CD4-positive, alpha-beta T cell treated with Interleukin-15 for 4 hours (primary cell): ENCODE measurements around the gene RBBP8.

Source experiments
- DNase-seq: peaks from one replicate; pipeline ENCODE4 v3.0.0-alpha.2; 2020; ENCODE audit warnings: low spot score

RBBP8 gene

DNA sequence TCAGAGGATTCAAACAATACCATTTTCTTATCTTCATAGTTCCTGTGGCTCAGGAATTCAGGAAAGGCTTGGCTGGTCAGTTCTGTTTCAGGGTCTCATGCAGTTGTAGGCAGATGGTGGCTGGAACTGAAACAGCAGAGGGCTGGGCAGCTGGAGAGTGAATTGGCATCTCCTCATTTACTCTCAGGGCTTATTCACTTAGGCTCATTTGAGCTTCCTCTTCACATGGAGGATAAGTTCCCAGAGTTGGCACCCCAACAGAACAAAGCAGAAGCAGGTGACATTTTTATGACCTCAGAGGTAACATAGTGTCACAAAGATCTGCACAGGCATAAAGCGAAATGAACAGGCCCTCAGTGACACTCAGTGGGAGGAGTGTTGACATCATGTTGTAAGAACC is 66.1 kb downstream of the RBBP8 start:
- DNase-seq = no peak

DNA sequence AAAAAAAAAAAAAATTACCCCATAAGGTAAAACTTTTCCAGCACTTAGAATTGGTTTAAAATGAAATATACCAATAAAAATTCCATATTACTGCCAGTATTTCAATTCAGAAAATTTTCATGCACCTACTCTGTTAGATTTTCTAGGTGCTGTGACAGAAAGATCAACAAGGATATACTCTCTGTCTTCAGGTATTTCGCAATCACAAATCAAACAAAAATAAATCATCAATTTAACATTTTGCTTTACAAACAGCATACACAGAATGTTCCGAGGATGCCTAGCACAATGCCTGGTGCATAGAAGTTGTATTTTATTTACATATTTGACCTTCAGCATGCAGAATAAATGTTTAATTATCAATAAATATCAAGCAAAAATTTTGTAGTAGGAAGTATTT is 66.5 kb downstream of the RBBP8 start:
- DNase-seq = no peak

DNA sequence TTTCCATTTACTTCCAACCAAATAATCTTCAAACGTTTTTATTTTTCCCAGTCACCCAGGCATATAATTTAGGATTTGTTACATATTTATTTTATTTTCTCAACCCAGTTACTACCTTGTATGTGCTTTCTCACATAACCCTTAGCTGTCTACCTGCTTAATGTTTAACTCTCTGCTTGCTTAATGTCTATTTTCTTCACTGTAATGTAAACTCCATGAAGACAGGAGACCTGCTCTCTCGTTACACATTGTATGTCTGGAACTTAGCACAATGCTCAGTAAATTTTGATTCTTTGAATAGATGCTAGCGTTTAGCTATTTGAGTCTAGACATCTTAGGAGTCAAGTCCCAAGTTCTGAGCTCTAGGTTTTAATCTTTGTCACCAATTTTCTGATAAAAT is 70.2 kb downstream of the RBBP8 start:
- no peak for DNase-seq

DNA sequence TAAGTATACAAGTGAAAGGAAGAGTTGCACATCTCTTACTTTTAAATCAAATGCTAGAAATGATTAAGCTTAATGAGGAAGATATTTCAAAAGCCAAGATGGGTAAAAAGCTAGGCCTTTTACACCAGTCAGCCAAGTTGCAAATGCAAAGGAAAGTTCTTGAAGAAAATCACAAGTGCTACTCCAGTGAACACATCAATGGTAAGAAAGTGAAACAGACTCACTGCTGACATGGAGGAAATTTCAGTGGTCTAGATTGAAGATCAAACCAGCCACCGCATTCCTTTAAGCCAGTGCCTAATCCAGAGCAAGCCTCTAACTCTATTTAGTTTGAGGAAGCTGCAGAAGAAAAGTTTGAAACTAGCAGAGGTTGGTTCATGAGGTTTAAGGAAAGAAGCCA is 79.1 kb downstream of the RBBP8 start:
- DNase-seq = no peak

DNA sequence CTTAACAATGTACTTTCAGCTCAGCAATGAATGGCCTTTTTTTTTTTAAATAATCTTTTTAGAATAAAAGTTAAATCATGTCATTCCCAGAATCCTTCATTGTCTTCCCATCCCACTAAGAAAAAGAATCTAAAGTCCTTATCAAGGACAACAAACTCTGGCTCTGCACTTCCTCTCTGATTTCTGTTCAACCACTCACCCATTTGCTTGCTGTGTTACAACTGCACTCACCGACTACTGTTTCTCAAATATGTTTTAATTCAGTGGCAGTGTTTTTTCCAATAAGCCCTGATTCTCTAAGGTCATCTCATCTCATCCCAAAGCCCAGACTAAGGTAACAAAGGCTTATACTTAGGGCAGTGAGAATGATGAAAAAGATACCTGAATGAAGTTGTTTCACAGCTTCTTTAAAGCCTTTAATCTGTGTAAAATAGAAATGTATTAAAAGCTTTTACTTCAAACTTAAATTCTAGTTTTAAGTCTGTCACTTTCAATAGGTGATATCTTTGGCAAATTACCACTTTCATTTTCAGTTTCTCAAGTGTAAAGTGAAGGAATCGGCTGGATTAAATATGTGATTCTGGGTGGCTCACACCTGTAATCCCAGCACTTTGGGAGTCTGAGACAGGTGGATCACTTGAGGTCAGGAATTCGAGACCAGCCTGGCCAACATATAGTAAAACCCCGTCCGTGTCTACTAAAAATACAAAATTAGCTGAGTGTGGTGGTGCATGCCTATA is 87.6 kb downstream of the RBBP8 start:
- no peak for DNase-seq

DNA sequence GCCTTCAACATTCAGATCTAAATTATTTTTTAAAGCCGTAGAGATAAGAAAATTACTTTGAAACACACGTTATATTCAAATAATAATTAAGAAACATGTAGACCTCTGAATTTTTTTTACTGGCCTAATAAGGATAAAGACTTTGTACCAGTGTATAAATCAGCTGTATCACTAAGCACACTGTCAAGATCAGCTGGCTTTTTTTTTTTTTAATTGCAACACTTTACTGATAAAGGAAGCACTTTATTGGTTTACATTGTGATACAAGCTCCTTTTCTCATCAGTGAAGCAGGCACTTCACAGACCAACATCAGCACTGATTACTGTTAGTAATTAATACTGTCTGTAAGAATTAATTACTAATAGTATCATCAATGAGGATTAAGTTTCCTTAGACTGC is 88.5 kb downstream of the RBBP8 start:
- no peak for DNase-seq

DNA sequence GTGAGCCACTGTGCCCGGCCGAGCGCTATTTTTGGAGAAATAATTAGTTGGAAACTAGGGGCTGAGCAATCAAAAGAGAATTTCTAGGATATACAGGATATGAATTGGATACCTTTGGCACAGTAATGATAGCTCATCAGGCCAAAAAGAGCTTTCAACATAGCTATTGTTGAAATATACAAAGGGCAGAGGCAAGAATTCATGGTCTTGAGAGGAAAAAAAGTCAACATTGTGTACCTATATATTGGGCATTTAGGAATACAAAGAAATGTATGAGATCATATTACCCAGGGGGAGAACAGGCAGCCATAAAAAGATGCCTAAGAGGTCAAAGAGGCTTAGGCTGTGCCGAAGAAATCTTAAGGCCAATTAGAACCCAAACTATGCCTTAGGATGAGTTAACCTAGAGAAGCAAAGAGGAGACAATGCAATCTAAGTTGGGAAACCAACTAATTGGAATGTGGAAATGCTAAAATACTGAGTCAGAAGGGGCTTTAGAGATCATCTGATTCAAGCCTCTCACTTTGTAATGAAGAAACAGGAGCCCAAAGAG is 99.0 kb downstream of the RBBP8 start:
- DNase-seq = no peak

DNA sequence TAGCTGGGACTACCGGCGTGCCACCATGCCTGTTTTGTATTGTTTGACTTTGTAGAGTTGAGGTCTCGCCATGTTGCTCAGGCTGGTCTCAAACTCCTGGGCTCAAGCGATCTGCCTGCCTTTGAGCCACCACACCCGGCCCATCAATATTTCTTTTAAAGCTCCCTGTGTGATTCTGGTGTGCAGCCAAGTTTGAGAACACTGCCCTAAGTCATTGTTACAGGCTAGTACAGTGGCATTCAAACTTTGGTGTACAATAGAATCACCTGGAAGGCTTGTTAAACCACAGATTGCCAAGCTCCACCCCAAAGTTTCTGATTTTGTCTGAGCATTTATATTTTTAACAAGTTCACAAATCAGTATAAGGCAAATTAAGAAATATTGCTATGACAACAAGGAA is 99.9 kb downstream of the RBBP8 start:
- DNase-seq = no peak

DNA sequence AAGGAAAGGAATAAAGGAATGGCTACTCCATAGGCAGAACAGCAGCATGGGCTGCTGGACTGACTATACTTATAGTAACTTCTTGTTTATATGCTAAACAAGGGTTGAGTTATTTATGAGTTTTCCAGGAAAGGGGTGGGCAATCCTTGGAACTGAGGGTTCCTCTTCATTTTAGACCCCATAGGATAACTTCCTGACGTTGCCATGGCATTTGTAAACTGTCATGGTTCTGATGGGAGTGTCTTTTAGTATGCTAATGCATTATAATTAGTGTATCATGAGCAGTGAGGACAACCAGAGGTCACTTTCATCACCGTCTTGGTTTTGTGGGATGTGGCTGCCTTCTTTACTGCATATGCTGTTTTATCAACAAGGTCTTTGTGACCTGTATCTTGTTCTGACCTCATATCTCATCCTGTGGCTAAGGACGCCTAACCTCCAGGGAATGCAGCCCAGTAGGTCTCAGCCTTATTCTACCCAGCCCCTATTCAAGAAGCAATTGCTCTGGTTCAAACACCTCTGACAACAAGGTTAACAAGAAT is 103.6 kb downstream of the RBBP8 start:
- no peak for DNase-seq

DNA sequence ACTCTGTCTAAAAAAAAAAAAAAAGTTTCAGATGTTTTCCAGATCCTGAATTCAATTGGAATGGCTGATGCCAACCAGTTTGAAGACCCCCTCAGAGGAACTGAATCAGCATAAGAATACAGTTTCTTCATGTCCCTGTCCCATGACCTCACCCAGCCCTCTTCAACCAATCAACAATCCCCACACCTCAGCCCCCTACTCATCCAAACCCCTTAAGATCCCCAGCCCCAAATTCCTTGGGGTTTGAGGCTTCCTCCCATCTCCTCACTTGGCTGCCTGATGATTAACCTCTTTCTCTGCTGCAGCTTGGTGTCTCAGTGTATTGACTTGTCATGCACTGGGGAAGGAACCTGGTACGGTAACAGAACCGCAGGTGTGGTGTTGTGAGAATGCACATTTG is 104.5 kb downstream of the RBBP8 start:
- DNase-seq = no peak

DNA sequence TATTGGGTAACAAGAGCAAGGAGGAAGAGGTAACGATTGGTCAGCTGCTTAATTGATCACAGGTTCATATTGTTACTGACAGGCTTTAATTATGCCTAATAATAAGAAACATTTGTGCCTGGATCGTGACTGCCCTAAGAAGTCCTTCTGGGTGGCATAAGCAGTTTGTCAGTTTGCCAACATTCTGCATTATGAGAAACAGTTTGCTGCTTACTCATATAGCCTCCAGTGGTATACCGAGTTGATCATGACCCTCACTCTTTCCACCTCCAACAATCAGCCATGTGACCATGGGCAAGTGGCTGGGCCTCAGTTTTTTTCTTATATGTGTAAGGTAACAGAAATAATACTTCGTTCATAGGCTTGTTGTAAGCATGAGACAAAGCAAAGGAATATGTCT is 105.6 kb downstream of the RBBP8 start:
- DNase-seq = no peak

DNA sequence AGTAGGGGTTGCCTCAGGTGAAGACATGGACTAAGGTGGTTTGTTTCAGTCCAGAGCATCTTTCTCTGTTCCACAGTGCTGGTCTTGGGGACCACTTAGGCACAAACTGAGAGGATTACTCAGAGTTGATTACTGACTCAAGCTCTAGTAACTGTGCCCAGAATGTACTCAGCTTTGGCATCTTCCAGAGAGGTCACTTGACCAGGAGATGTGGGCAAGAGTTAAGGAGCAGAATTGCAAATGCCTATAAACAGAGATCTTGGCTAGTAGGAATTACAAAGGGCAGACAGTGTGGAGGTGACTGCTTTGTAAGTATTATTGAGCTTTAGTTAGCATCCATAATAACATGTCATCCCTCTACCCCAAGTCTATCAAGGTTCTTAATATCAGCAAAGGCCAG is 109.0 kb downstream of the RBBP8 start:
- no peak for DNase-seq

DNA sequence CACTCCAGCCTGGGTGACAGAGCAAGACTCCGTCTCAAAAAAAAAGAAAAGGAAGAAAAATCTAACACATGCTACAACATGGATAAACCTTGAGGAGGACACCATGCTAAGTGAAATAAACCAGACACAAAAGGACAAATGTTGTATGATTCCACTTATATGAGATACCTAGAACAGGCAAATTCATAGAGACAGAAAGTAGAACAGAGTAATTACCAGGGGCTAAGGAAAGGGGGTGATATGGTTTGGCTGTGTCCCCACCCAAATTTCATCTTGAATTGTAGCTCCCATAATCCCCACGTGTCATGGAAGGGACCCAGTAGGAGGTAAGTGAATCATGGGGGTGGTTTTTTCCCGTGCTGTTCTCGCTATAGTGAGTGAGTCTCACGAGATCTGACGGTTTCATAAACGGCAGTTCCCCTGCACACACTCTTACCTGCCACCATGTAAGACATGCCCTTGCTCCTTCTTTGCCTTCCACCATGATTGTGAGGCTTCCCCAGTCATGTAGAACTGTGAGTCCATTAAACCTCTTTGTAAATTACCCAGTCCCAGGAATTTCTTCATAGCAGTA is 110.8 kb downstream of the RBBP8 start:
- DNase-seq = no peak

DNA sequence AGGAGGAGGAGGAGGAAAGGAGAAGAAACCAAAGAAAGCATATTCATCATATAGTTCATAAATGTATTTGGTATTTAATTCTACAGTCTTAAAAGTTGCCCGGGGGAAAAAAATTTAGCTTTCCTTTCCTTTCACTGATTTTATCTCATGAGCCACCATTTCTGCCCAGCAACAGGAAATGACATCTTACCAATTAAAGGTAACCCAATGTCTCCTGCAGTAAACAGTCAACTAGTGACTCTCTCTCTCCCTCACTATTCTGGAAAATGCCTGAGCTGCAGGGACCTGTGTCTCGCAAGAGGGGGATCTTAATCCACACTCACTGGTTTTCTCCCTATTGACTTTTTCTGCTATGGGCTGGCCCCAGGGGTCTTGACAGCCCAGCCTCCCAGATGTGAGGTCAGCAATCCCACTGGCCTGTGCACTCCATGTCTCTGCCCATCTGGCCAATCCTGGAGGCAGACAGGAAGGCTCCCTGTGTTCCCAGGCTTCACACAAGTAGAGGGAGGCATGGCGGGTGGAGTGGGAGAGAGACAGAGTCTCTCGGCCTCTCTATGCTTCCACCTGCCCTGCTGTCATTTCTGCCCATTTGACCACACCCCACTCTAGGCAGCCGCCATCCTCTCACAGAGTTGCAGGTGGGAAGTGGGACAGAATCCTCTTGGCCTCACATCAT is 116.7 kb downstream of the RBBP8 start:
- DNase-seq = no peak

DNA sequence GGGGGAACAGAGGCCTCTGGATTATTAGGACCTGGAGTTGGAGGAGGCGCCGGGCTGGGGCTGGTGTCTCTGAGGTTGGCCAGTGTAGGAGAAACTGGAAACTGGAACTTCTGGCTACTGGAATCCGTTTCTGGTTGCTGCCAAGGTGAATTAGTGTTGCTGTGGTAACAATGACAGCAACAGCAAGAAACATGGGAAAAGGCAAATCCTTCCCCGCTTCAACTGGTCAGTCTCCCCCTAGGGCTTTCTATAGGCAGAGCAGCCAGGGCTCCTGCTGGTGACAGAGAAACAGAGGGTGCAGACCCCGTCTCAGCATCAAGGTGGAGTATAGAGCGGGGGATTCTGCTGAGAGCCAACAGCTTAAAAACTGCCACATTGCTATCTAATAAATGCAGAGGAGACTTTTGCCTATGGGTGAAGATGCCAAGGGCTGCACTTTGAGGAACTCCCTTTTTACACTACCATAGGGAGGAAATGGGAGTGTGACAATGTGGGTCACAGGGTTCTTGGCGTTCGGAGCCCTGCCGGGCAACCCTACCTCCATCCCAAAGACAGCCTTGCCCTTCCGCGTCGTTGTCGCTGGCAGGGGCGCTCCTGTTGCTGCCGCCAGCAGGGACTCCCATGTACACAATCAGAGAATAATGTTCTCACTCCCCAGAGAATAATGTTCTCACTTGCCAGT is 120.8 kb downstream of the RBBP8 start:
- DNase-seq = no peak

DNA sequence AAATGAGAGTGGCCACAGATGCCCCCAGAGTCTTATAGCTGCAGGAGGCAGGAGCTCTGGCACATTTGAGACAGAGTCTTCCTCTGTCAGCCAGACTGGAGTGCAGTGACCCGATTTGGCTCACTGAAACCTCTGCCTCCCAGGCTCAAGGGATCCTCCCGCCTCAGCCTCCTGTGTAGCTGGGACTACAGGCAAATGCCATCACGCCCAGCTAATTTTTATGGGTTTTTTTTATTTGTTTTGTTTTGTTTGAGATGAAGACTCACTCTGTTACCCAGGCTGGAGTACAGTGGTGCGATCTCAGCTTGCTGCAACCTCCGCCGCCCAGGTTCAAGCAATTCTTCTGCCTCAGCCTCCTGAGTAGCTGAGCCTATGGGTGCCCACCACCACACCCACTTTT is 121.4 kb downstream of the RBBP8 start:
- DNase-seq = no peak

DNA sequence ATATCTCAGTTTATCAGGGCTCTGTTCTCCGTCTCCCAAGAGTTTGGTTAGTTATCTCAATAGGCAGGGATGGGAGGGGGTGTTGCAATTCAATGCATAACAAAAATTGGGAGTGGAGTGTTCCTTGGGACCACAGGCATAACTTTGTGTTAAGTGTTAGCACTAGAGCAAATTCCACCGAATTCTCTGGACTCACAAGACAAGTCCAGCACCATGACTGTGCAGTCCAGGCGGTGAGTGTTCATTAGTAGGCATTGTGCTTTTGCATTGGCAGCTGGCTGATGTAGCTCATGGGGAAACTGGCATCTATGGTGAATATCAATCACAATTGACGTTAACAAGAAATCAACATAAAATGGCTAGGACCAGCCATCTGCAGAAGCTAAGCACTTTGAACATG is 123.2 kb downstream of the RBBP8 start:
- DNase-seq = no peak

DNA sequence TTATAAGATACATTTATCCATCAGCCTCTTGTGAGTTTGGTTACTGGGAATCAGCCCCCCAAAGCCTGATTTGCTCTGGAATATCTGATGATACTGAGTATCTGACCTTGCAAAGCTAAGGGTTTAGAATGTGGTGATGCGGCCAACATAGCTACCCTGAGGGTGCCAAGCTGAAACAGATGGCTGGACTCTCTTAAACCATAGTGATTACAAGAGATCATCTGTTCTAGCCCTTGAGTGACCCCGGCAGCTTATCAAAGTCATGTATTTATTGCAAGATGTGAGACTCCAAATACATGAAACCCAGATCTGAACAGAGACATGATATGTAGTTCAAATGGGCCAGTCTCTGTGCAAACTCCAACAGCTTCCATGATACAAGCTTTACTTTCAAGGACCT is 124.0 kb downstream of the RBBP8 start:
- no peak for DNase-seq

DNA sequence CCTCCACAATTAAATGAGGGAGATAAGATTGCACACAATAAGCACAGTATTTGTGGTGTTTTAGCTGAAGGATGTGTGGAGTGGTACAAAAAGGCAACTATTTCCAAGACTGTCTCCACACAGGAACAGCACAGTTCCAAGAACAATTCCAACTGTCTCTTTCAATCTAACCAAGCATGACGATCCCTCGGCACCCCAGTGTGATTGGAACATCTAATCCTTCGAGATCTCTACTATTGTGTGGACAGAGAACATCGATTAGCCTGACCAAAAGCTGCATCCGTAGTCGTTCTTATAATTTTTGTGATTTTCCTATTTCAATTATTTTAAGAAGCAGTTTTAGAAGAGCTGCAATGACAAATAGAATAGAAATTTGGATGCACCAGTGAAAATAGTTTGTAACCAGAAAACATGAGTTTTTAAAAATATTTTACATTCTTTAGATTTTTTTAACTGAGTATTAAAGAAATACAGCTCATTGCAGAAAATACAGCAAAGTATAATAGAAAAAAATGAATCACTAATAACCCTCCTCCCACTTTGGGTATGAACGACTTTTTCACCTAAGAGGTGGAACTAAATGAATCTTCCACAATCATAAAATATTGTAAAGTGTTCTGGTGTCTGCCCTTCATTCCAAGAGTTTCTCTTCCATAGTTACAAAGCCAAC is 125.8 kb downstream of the RBBP8 start:
- no peak for DNase-seq

DNA sequence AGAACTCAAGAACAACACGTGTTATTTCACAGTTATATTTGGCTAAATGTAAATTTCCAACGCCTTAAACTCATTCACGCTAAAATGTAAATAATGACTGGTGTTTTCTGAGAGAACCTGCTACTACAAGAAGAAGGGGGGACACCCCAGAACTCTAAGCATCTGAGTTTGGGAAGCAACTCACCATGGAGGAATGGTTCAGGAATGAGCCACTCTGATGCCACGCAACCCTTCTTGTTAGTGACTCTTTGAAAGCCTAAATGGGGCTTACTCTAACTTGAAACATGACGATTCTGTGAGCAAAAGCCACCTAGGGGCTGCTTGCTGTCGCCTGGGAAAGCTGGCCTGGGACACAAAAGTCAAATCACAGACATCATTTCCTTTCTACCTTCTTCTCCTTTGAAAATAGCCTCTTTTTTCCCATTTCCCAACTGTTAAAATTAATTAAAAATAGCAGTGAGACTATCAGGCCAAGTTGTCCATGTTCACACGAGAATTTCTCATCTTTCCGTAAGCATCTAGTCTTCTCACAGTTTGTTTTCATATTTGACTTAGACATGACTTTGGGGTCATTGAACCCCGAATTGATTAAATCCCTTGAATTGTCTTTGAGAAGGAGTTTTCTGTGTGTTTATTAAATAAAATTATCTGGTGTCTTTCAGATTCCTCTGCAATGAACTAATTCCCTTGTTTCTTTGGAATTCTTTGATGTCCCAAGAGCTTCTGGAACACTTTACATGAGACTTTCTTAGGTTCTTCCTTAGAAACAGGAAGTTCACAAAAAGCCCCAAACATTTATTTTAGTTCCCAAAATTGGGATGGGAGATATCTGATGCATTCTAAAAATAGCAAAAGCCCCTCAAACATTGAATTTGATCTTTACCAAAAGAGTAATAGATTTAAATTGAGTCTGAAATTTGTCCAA is 126.7 kb downstream of the RBBP8 start:
- no peak for DNase-seq

DNA sequence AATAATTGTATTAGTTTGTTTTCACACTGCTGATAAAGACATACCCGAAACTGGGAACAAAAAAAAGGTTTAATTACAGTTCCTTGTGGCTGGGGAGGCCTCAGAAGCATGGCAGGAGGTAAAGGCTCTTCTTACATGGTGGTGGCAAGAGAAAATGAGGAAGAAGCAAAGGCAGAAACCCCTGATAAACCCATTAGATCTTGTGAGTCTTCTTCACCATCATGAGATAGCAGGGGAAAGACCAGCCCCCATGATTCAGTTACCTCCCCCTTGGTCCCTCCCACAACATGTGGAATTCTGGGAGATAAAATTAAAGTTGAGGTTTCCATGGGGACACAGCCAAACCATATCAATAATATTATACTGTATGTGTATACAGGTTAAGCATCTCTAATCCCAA is 128.9 kb downstream of the RBBP8 start:
- no peak for DNase-seq
